HEK293 (cell line): Measurements from ENCODE around the gene FAM110A.
A peak's percentile ranks its signal among the peaks of the same experiment; 100 is the strongest.

Source experiments
- FEZF1 ChIP-seq: fragments of 450-650 bp; formaldehyde crosslinking; IDR thresholded peaks from 2 replicates; pipeline ENCODE4 v1.5.1; 2016; ENCODE audit warnings: missing biosample characterization, missing genetic modification characterization
- GLI4 ChIP-seq: fragments of 450-650 bp; formaldehyde crosslinking; IDR thresholded peaks from 2 replicates; pipeline ENCODE4 v1.5.1; 2016; ENCODE audit warnings: missing biosample characterization, missing genetic modification characterization
- GLIS1 ChIP-seq: fragments of 450-650 bp; formaldehyde crosslinking; IDR thresholded peaks from 2 replicates; pipeline ENCODE4 v1.5.1; 2016; ENCODE audit warnings: missing biosample characterization, missing genetic modification characterization
- IKZF3 ChIP-seq: fragments of 450-650 bp; IDR thresholded peaks from 2 replicates; pipeline ENCODE4 v1.5.0; 2018; ENCODE audit warnings: missing biosample characterization, mild to moderate bottlenecking, missing genetic modification characterization, moderate library complexity
- KLF9 ChIP-seq: fragments of 450-650 bp; formaldehyde crosslinking; IDR thresholded peaks from 2 replicates; pipeline ENCODE4 v1.5.1; 2016; ENCODE audit warnings: missing biosample characterization, missing genetic modification characterization, low read depth
- PRDM1 ChIP-seq: fragments of 450-650 bp; formaldehyde crosslinking; IDR thresholded peaks from 2 replicates; pipeline ENCODE4; 2016; ENCODE audit warnings: missing biosample characterization, missing genetic modification characterization
- SP3 ChIP-seq: fragments of 450-650 bp; formaldehyde crosslinking; IDR thresholded peaks from 2 replicates; pipeline ENCODE4 v1.5.1; 2016; ENCODE audit warnings: missing biosample characterization, missing genetic modification characterization
- YY2 ChIP-seq: fragments of 450-650 bp; formaldehyde crosslinking; IDR thresholded peaks from 2 replicates; pipeline ENCODE4 v1.5.1; 2016; ENCODE audit warnings: missing biosample characterization, missing genetic modification characterization
- ZBTB8A ChIP-seq: fragments of 450-650 bp; formaldehyde crosslinking; IDR thresholded peaks from 2 replicates; pipeline ENCODE4 v1.5.1; 2016; ENCODE audit warnings: missing biosample characterization, missing genetic modification characterization
- ZNF112 ChIP-seq: fragments of 450-650 bp; formaldehyde crosslinking; IDR thresholded peaks from 2 replicates; pipeline ENCODE4 v1.5.0; 2017; ENCODE audit warnings: missing biosample characterization, missing genetic modification characterization
- ZNF146 ChIP-seq: fragments of 450-650 bp; formaldehyde crosslinking; IDR thresholded peaks from 2 replicates; pipeline ENCODE4 v1.5.1; 2016; ENCODE audit warnings: missing biosample characterization, missing genetic modification characterization
- ZNF155 ChIP-seq: fragments of 450-650 bp; formaldehyde crosslinking; IDR thresholded peaks from 2 replicates; pipeline ENCODE4 v1.5.1; 2016; ENCODE audit warnings: missing biosample characterization, missing genetic modification characterization
- ZNF174 ChIP-seq: fragments of 450-650 bp; formaldehyde crosslinking; IDR thresholded peaks from 2 replicates; pipeline ENCODE4 v1.5.0; 2017; ENCODE audit warnings: missing biosample characterization, mild to moderate bottlenecking, missing genetic modification characterization
- ZNF202 ChIP-seq: fragments of 450-650 bp; formaldehyde crosslinking; IDR thresholded peaks from 2 replicates; pipeline ENCODE4 v1.5.1; 2016; ENCODE audit warnings: missing biosample characterization, missing genetic modification characterization, borderline replicate concordance
- ZNF23 ChIP-seq: fragments of 450-650 bp; formaldehyde crosslinking; IDR thresholded peaks from 2 replicates; pipeline ENCODE4 v1.5.1; 2016; ENCODE audit warnings: missing biosample characterization, missing genetic modification characterization, borderline replicate concordance
- ZNF24 ChIP-seq: fragments of 450-650 bp; formaldehyde crosslinking; IDR thresholded peaks from 2 replicates; pipeline ENCODE4 v1.5.1; 2016; ENCODE audit warnings: missing biosample characterization, missing genetic modification characterization
- ZNF248 ChIP-seq: fragments of 450-650 bp; formaldehyde crosslinking; IDR thresholded peaks from 2 replicates; pipeline ENCODE4 v1.5.1; 2017; ENCODE audit warnings: missing biosample characterization, missing genetic modification characterization
- ZNF404 ChIP-seq: fragments of 450-650 bp; formaldehyde crosslinking; IDR thresholded peaks from 2 replicates; pipeline ENCODE4 v1.5.1; 2017; ENCODE audit warnings: missing biosample characterization, missing genetic modification characterization
- ZNF423 ChIP-seq: fragments of 450-650 bp; formaldehyde crosslinking; IDR thresholded peaks from 2 replicates; pipeline ENCODE4 v1.5.1; 2016; ENCODE audit warnings: missing biosample characterization, missing genetic modification characterization
- ZNF585B ChIP-seq: fragments of 450-650 bp; formaldehyde crosslinking; IDR thresholded peaks from 2 replicates; pipeline ENCODE4 v1.5.1; 2016; ENCODE audit warnings: missing biosample characterization, missing genetic modification characterization
- ZNF600 ChIP-seq: fragments of 450-650 bp; formaldehyde crosslinking; IDR thresholded peaks from 2 replicates; pipeline ENCODE4 v1.5.1; 2016; ENCODE audit warnings: missing biosample characterization, missing genetic modification characterization
- ZNF623 ChIP-seq: fragments of 450-650 bp; formaldehyde crosslinking; IDR thresholded peaks from 2 replicates; pipeline ENCODE4 v1.5.1; 2016; ENCODE audit warnings: missing biosample characterization, missing genetic modification characterization
- ZNF660 ChIP-seq: fragments of 450-650 bp; IDR thresholded peaks from 2 replicates; pipeline ENCODE4 v1.5.1; 2018; ENCODE audit warnings: missing biosample characterization, mild to moderate bottlenecking, missing genetic modification characterization
- ZNF707 ChIP-seq: fragments of 450-650 bp; formaldehyde crosslinking; IDR thresholded peaks from 2 replicates; pipeline ENCODE4 v1.5.1; 2016; ENCODE audit warnings: missing biosample characterization, missing genetic modification characterization
- ZNF768 ChIP-seq: fragments of 450-650 bp; formaldehyde crosslinking; IDR thresholded peaks from 2 replicates; pipeline ENCODE4 v1.5.1; 2018; ENCODE audit warnings: missing biosample characterization, mild to moderate bottlenecking, missing genetic modification characterization
- ZNF843 ChIP-seq: fragments of 450-650 bp; formaldehyde crosslinking; IDR thresholded peaks from 2 replicates; pipeline ENCODE4 v1.5.1; 2016; ENCODE audit warnings: missing biosample characterization, missing genetic modification characterization
- ZSCAN30 ChIP-seq: fragments of 450-650 bp; IDR thresholded peaks from 2 replicates; pipeline ENCODE4 v1.5.1; 2018; ENCODE audit warnings: missing biosample characterization, mild to moderate bottlenecking, missing genetic modification characterization, moderate library complexity
- TF ChIP-seq, protein P1 (sequence below): fragments of 450-650 bp; formaldehyde crosslinking; IDR thresholded peaks from 2 replicates; pipeline ENCODE4 v1.5.1; 2016; ENCODE audit warnings: missing biosample characterization, missing genetic modification characterization
- TF ChIP-seq, protein P2 (sequence below): fragments of 450-650 bp; formaldehyde crosslinking; IDR thresholded peaks from 2 replicates; pipeline ENCODE4 v1.5.1; 2016; ENCODE audit warnings: missing biosample characterization, missing genetic modification characterization
- TF ChIP-seq, protein P3 (sequence below): fragments of 450-650 bp; formaldehyde crosslinking; IDR thresholded peaks from 2 replicates; pipeline ENCODE4; 2016; ENCODE audit warnings: missing biosample characterization, missing genetic modification characterization
- TF ChIP-seq, protein P4 (sequence below): fragments of 450-650 bp; formaldehyde crosslinking; IDR thresholded peaks from 2 replicates; pipeline ENCODE4 v1.5.1; 2016; ENCODE audit warnings: missing biosample characterization, missing genetic modification characterization
- TF ChIP-seq, protein P5 (sequence below): fragments of 450-650 bp; formaldehyde crosslinking; IDR thresholded peaks from 2 replicates; pipeline ENCODE4 v1.5.1; 2016; ENCODE audit warnings: missing biosample characterization, missing genetic modification characterization

FAM110A gene

DNA sequence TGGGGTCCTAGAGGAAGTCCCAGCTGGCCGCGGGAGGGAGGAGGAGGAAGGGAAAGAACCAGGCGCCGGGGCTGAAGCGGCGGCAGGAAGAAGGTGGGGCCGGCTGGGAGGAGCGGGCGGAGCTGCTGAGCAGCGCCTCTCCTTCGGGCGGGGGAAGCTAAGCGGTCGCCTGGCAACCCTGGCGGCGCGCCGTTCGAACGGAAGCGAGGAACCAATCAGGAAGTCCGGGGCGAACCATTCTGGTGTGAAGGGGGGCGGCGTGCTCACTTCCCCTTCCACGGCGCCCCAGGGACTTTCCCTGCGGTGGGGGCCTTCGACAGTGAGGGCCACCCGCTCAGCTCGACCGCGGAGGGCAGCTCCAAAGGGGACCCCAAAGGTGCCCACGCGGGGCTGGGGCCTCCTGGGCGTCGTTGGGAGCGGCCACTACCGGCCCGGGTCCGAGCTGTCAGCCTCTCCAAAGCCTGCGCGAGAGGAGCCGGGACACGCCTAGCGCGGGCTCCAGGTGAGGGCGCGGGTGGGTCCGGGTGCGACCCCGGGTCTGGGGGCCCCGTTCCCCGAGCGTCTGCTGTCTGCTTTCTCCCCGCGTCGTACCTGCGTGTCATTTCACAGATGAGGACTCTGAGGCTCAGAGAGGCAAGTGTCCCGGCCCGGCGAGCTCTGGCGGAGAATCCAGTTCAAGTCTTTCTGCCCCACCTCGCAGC lies at the start of gene FAM110A (continued):
- TF ChIP-seq, protein P1, sequence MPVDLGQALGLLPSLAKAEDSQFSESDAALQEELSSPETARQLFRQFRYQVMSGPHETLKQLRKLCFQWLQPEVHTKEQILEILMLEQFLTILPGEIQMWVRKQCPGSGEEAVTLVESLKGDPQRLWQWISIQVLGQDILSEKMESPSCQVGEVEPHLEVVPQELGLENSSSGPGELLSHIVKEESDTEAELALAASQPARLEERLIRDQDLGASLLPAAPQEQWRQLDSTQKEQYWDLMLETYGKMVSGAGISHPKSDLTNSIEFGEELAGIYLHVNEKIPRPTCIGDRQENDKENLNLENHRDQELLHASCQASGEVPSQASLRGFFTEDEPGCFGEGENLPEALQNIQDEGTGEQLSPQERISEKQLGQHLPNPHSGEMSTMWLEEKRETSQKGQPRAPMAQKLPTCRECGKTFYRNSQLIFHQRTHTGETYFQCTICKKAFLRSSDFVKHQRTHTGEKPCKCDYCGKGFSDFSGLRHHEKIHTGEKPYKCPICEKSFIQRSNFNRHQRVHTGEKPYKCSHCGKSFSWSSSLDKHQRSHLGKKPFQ (tag by site-specific recombination) = peak; percentile 66; the same call in 1 of the 2 replicates
- 0 out of 2 replicates have a peak, but pooled peaks have one; percentile 51 for TF ChIP-seq ZNF660 (tag by site-specific recombination)
- peak; percentile 82 for TF ChIP-seq SP3
- peak; percentile 66 for TF ChIP-seq ZBTB8A (tag by site-specific recombination)
- peak; percentile 71 for TF ChIP-seq GLIS1
- TF ChIP-seq, protein P2, sequence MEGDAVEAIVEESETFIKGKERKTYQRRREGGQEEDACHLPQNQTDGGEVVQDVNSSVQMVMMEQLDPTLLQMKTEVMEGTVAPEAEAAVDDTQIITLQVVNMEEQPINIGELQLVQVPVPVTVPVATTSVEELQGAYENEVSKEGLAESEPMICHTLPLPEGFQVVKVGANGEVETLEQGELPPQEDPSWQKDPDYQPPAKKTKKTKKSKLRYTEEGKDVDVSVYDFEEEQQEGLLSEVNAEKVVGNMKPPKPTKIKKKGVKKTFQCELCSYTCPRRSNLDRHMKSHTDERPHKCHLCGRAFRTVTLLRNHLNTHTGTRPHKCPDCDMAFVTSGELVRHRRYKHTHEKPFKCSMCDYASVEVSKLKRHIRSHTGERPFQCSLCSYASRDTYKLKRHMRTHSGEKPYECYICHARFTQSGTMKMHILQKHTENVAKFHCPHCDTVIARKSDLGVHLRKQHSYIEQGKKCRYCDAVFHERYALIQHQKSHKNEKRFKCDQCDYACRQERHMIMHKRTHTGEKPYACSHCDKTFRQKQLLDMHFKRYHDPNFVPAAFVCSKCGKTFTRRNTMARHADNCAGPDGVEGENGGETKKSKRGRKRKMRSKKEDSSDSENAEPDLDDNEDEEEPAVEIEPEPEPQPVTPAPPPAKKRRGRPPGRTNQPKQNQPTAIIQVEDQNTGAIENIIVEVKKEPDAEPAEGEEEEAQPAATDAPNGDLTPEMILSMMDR = peak; percentile 68
- TF ChIP-seq ZNF404 (tag by site-specific recombination) = no peak
- TF ChIP-seq FEZF1 = 0 out of 2 replicates have a peak, but pooled peaks have one; percentile 12
- no peak for TF ChIP-seq ZNF585B (tag by site-specific recombination)
- TF ChIP-seq ZNF623 (tag by site-specific recombination) = no peak
- peak; percentile 49; the same call in 1 of the 2 replicates for TF ChIP-seq ZSCAN30 (tag by site-specific recombination)
- TF ChIP-seq, protein P3, sequence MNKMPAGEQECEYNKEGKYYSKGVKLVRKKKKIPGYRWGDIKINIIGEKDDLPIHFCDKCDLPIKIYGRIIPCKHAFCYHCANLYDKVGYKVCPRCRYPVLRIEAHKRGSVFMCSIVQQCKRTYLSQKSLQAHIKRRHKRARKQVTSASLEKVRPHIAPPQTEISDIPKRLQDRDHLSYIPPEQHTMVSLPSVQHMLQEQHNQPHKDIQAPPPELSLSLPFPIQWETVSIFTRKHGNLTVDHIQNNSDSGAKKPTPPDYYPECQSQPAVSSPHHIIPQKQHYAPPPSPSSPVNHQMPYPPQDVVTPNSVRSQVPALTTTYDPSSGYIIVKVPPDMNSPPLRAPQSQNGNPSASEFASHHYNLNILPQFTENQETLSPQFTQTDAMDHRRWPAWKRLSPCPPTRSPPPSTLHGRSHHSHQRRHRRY (tag by site-specific recombination) = no peak
- TF ChIP-seq ZNF24 = no peak
- no peak for TF ChIP-seq ZNF23 (tag by site-specific recombination)
- no peak for TF ChIP-seq ZNF146
- TF ChIP-seq ZNF202 = no peak
- TF ChIP-seq ZNF248 (tag by site-specific recombination) = no peak
- TF ChIP-seq ZNF112 (tag by site-specific recombination) = no peak
- 0 out of 2 replicates have a peak, but pooled peaks have one; percentile 47 for TF ChIP-seq ZNF843 (tag by site-specific recombination)
- TF ChIP-seq ZNF600 (tag by site-specific recombination) = peak; percentile 69
- TF ChIP-seq, protein P4, sequence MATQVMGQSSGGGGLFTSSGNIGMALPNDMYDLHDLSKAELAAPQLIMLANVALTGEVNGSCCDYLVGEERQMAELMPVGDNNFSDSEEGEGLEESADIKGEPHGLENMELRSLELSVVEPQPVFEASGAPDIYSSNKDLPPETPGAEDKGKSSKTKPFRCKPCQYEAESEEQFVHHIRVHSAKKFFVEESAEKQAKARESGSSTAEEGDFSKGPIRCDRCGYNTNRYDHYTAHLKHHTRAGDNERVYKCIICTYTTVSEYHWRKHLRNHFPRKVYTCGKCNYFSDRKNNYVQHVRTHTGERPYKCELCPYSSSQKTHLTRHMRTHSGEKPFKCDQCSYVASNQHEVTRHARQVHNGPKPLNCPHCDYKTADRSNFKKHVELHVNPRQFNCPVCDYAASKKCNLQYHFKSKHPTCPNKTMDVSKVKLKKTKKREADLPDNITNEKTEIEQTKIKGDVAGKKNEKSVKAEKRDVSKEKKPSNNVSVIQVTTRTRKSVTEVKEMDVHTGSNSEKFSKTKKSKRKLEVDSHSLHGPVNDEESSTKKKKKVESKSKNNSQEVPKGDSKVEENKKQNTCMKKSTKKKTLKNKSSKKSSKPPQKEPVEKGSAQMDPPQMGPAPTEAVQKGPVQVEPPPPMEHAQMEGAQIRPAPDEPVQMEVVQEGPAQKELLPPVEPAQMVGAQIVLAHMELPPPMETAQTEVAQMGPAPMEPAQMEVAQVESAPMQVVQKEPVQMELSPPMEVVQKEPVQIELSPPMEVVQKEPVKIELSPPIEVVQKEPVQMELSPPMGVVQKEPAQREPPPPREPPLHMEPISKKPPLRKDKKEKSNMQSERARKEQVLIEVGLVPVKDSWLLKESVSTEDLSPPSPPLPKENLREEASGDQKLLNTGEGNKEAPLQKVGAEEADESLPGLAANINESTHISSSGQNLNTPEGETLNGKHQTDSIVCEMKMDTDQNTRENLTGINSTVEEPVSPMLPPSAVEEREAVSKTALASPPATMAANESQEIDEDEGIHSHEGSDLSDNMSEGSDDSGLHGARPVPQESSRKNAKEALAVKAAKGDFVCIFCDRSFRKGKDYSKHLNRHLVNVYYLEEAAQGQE (tag by site-specific recombination) = peak; percentile 30; the same call in 1 of the 2 replicates
- no peak for TF ChIP-seq GLI4
- TF ChIP-seq ZNF174 (tag by site-specific recombination) = no peak
- TF ChIP-seq IKZF3 (tag by site-specific recombination) = peak; percentile 89
- TF ChIP-seq ZNF155 (tag by site-specific recombination) = no peak
- TF ChIP-seq PRDM1 (tag by site-specific recombination) = peak; percentile 53; the same call in 1 of the 2 replicates
- no peak for TF ChIP-seq ZNF423
- no peak for TF ChIP-seq ZNF768 (tag by site-specific recombination)
- TF ChIP-seq ZNF707 (tag by site-specific recombination) = no peak
- TF ChIP-seq YY2 (tag by site-specific recombination) = no peak
- TF ChIP-seq, protein P5, sequence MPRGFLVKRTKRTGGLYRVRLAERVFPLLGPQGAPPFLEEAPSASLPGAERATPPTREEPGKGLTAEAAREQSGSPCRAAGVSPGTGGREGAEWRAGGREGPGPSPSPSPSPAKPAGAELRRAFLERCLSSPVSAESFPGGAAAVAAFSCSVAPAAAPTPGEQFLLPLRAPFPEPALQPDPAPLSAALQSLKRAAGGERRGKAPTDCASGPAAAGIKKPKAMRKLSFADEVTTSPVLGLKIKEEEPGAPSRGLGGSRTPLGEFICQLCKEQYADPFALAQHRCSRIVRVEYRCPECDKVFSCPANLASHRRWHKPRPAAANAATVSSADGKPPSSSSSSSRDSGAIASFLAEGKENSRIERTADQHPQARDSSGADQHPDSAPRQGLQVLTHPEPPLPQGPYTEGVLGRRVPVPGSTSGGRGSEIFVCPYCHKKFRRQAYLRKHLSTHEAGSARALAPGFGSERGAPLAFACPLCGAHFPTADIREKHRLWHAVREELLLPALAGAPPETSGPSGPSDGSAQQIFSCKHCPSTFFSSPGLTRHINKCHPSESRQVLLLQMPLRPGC (tag by site-specific recombination) = 0 out of 2 replicates have a peak, but pooled peaks have one; percentile 40
- TF ChIP-seq KLF9 = 0 out of 2 replicates have a peak, but pooled peaks have one; percentile 64
